HepG2 (cell line): ENCODE measurements around the gene COL27A1. TPM values are rescaled to one million over a fixed set of nuclear protein-coding genes. Genes with fewer than 3 reads are reported as not detected.

ENCODE experiments used
- AGO2 ChIP-seq: fragments of 200-400 bp; formaldehyde crosslinking; optimal IDR thresholded peaks from 2 replicates; pipeline ENCODE3; 2017; ENCODE audit warnings: mild to moderate bottlenecking, low read depth, low read length, moderate library complexity
- BCL6 ChIP-seq: IDR thresholded peaks from 2 replicates; pipeline ENCODE4 v1.6.1; 2016; ENCODE audit warnings: missing genetic modification reagents, missing compliant biosample characterization
- EZH2 ChIP-seq: conservative IDR thresholded peaks from 2 replicates; pipeline ENCODE4 v1.6.1; 2012; ENCODE audit warnings: mild to moderate bottlenecking, low read depth, low read length, moderate library complexity
- HNF4G ChIP-seq, 2 experiments: sonication (generic) in 1 of 2; formaldehyde crosslinking in 1 of 2; IDR thresholded peaks; 2 replicates each; pipeline versions ENCODE4 v1.4.0 to v1.6.1; 2011 to 2020; ENCODE audit warnings: borderline replicate concordance in 2 of 2, low read depth in 2 of 2, mild to moderate bottlenecking in 2 of 2, low read length in 1 of 2, missing genetic modification reagents in 1 of 2, moderate library complexity in 1 of 2
- NR2F1 ChIP-seq, 2 experiments: fragments of 450-650 bp in 1 of 2; formaldehyde crosslinking in 1 of 2; IDR thresholded peaks; 2 replicates each; pipeline versions ENCODE4 v1.5.0 to v1.6.1; 2016 to 2020; ENCODE audit warnings: mild to moderate bottlenecking in 1 of 2, missing compliant biosample characterization in 1 of 2, missing genetic modification reagents in 1 of 2, moderate library complexity in 1 of 2
- POLR2AphosphoS5 ChIP-seq: IDR thresholded peaks from 2 replicates; pipeline ENCODE4 v1.6.1; 2012; ENCODE audit warnings: low read depth, low read length
- RARA ChIP-seq: IDR thresholded peaks from 2 replicates; pipeline ENCODE4 v1.6.1; 2016; ENCODE audit warnings: missing genetic modification reagents, missing compliant biosample characterization
- SALL1 ChIP-seq: sonication (generic); formaldehyde crosslinking; IDR thresholded peaks from 2 replicates; pipeline ENCODE4 v1.8.0; 2022; ENCODE audit warnings: mild to moderate bottlenecking, missing genetic modification reagents
- TARDBP ChIP-seq: sonication (generic); formaldehyde crosslinking; IDR thresholded peaks from 2 replicates; pipeline ENCODE4 v1.8.0; 2022; ENCODE audit warnings: mild to moderate bottlenecking, missing genetic modification reagents
- TCF12 ChIP-seq, 2 experiments: fragments of 450-650 bp in 1 of 2; sonication (generic) in 1 of 2; formaldehyde crosslinking in 1 of 2; IDR thresholded peaks; 2 replicates each; pipeline versions ENCODE4 v1.6.1 to v1.8.0; 2017 to 2022; ENCODE audit warnings: antibody characterized with exemption in 1 of 2, mild to moderate bottlenecking in 1 of 2, missing genetic modification reagents in 1 of 2, moderate library complexity in 1 of 2
- XRCC5 ChIP-seq: fragments of 200-400 bp; formaldehyde crosslinking; optimal IDR thresholded peaks from 2 replicates; pipeline ENCODE3; 2017; ENCODE audit warnings: mild to moderate bottlenecking, low read length
- ZNF839 ChIP-seq: sonication (generic); formaldehyde crosslinking; IDR thresholded peaks from 2 replicates; pipeline ENCODE4 v1.4.0; 2020; ENCODE audit warnings: missing genetic modification reagents, mild to moderate bottlenecking, borderline replicate concordance
- polyA plus RNA-seq, 8 experiments: library from polyadenylated mRNA; depleted of rRNA in 3 of 8; stranded (reverse) in 7 of 8; unstranded in 1 of 8; fragments of >200 nt; fragmentation: Illumina TruSeq in 4 of 8; extraction: Trizol in 4 of 8; gene quantifications; 2 replicates each; pipeline versions ENCODE4 v1.2.1 to v1.2.3, GENCODE V29; 2011 to 2016; ENCODE audit warnings: low read depth in 4 of 8, missing spikeins in 1 of 8, mixed read lengths in 1 of 8; ENCODE audit not compliant: insufficient read depth in 1 of 8
- total RNA-seq, 5 experiments: library from RNA; depleted of rRNA; stranded (reverse); fragments of >200 nt; fragmentation: Illumina TruSeq; extraction: Trizol; gene quantifications; 2 replicates each; pipeline ENCODE4 v1.2.3, GENCODE V29; 2016; ENCODE audit warnings: low read depth in 1 of 5
- TF ChIP-seq, protein P1 (sequence below): sonication (generic); formaldehyde crosslinking; IDR thresholded peaks from 2 replicates; pipeline ENCODE4 v1.4.0; 2020; ENCODE audit warnings: mild to moderate bottlenecking, missing genetic modification reagents
- TF ChIP-seq, protein P2 (sequence below): sonication (generic); formaldehyde crosslinking; IDR thresholded peaks from 2 replicates; pipeline ENCODE4 v1.4.0; 2020; ENCODE audit warnings: missing genetic modification reagents
- TF ChIP-seq, protein P3 (sequence below): sonication (generic); formaldehyde crosslinking; IDR thresholded peaks from 2 replicates; pipeline ENCODE4 v1.4.0; 2020; ENCODE audit warnings: missing genetic modification reagents
- TF ChIP-seq, protein P4 (sequence below): sonication (generic); formaldehyde crosslinking; IDR thresholded peaks from 2 replicates; pipeline ENCODE4 v1.4.0; 2020; ENCODE audit warnings: missing genetic modification reagents, borderline replicate concordance
- TF ChIP-seq, protein P5 (sequence below): sonication (generic); formaldehyde crosslinking; conservative IDR thresholded peaks from 2 replicates; pipeline ENCODE4 v1.4.0; 2020; ENCODE audit warnings: mild to moderate bottlenecking, missing genetic modification reagents, moderate library complexity

The COL27A1 gene
- total and polyA plus RNA-seq, 2 of the 13 experiments (the other 11 are each of a cell fraction or from before 2014, with no cell fraction given) = 71.3 to 89.1 TPM

DNA sequence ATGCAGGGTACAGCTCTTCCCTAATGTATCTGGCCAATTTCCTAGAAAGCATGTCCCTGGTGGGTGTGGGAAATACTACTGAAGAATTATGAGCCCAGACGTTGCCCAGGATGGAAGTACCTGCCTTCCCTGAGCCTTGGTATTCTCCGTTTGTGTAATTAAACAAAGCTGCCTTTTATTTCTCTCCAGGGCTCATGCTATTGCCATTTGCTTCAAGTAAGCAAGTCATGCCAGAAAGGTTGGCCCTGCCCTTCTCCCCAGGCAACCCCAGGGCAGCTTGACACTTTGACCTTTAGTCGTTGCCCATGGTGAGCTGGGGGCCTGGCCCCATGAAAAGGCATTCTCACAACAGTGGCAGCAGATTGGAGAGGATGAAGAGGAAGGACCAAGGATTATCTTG, 4.4 kb downstream of the COL27A1 start (continued):
- TF ChIP-seq TARDBP (CRISPR knock-in tag) (peak; percentile 53; the same call in 1 of the 2 replicates), EZH2 (no peak), BCL6 (CRISPR knock-in tag) (peak; percentile 92), TCF12 (IDR thresholded peaks at IDR 0.05) (no peak), TCF12 (CRISPR knock-in tag; IDR thresholded peaks at IDR 0.05) (no peak), NR2F1 (CRISPR knock-in tag; IDR thresholded peaks at IDR 0.05) (peak in 1 of 2 experiments; percentile 69; a peak in 2 of 4 replicates), ZNF839 (CRISPR knock-in tag) (no peak), AGO2 (peak; percentile 45), HNF4G (IDR thresholded peaks at IDR 0.05; ENCODE audit: borderline replicate concordance, low read depth, low read length) (peak; percentile 65), HNF4G (CRISPR knock-in tag; IDR thresholded peaks at IDR 0.05; ENCODE audit: borderline replicate concordance, low read depth) (no peak), XRCC5 (peak; percentile 27), SALL1 (CRISPR knock-in tag) (peak; percentile 13; the same call in 1 of the 2 replicates), RARA (CRISPR knock-in tag) (peak; percentile 40; the same call in 1 of the 2 replicates), POLR2AphosphoS5 (no peak)
- TF ChIP-seq, protein P1, sequence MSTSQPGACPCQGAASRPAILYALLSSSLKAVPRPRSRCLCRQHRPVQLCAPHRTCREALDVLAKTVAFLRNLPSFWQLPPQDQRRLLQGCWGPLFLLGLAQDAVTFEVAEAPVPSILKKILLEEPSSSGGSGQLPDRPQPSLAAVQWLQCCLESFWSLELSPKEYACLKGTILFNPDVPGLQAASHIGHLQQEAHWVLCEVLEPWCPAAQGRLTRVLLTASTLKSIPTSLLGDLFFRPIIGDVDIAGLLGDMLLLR (CRISPR knock-in tag) = no peak
- TF ChIP-seq, protein P2, sequence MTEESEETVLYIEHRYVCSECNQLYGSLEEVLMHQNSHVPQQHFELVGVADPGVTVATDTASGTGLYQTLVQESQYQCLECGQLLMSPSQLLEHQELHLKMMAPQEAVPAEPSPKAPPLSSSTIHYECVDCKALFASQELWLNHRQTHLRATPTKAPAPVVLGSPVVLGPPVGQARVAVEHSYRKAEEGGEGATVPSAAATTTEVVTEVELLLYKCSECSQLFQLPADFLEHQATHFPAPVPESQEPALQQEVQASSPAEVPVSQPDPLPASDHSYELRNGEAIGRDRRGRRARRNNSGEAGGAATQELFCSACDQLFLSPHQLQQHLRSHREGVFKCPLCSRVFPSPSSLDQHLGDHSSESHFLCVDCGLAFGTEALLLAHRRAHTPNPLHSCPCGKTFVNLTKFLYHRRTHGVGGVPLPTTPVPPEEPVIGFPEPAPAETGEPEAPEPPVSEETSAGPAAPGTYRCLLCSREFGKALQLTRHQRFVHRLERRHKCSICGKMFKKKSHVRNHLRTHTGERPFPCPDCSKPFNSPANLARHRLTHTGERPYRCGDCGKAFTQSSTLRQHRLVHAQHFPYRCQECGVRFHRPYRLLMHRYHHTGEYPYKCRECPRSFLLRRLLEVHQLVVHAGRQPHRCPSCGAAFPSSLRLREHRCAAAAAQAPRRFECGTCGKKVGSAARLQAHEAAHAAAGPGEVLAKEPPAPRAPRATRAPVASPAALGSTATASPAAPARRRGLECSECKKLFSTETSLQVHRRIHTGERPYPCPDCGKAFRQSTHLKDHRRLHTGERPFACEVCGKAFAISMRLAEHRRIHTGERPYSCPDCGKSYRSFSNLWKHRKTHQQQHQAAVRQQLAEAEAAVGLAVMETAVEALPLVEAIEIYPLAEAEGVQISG (CRISPR knock-in tag) = 0 out of 2 replicates have a peak, but pooled peaks have one; percentile 30
- TF ChIP-seq, protein P3, sequence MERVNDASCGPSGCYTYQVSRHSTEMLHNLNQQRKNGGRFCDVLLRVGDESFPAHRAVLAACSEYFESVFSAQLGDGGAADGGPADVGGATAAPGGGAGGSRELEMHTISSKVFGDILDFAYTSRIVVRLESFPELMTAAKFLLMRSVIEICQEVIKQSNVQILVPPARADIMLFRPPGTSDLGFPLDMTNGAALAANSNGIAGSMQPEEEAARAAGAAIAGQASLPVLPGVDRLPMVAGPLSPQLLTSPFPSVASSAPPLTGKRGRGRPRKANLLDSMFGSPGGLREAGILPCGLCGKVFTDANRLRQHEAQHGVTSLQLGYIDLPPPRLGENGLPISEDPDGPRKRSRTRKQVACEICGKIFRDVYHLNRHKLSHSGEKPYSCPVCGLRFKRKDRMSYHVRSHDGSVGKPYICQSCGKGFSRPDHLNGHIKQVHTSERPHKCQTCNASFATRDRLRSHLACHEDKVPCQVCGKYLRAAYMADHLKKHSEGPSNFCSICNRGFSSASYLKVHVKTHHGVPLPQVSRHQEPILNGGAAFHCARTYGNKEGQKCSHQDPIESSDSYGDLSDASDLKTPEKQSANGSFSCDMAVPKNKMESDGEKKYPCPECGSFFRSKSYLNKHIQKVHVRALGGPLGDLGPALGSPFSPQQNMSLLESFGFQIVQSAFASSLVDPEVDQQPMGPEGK = peak; percentile 72
- TF ChIP-seq, protein P4, sequence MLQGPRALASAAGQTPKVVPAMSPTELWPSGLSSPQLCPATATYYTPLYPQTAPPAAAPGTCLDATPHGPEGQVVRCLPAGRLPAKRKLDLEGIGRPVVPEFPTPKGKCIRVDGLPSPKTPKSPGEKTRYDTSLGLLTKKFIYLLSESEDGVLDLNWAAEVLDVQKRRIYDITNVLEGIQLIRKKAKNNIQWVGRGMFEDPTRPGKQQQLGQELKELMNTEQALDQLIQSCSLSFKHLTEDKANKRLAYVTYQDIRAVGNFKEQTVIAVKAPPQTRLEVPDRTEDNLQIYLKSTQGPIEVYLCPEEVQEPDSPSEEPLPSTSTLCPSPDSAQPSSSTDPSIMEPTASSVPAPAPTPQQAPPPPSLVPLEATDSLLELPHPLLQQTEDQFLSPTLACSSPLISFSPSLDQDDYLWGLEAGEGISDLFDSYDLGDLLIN = no peak
- TF ChIP-seq, protein P5, sequence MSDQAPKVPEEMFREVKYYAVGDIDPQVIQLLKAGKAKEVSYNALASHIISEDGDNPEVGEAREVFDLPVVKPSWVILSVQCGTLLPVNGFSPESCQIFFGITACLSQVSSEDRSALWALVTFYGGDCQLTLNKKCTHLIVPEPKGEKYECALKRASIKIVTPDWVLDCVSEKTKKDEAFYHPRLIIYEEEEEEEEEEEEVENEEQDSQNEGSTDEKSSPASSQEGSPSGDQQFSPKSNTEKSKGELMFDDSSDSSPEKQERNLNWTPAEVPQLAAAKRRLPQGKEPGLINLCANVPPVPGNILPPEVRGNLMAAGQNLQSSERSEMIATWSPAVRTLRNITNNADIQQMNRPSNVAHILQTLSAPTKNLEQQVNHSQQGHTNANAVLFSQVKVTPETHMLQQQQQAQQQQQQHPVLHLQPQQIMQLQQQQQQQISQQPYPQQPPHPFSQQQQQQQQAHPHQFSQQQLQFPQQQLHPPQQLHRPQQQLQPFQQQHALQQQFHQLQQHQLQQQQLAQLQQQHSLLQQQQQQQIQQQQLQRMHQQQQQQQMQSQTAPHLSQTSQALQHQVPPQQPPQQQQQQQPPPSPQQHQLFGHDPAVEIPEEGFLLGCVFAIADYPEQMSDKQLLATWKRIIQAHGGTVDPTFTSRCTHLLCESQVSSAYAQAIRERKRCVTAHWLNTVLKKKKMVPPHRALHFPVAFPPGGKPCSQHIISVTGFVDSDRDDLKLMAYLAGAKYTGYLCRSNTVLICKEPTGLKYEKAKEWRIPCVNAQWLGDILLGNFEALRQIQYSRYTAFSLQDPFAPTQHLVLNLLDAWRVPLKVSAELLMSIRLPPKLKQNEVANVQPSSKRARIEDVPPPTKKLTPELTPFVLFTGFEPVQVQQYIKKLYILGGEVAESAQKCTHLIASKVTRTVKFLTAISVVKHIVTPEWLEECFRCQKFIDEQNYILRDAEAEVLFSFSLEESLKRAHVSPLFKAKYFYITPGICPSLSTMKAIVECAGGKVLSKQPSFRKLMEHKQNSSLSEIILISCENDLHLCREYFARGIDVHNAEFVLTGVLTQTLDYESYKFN = peak; percentile 56
- TF ChIP-seq, all 625 proteins: peak for 29
